Left lobe of liver (tissue), 2 donors: ENCODE data around the gene CCL3. TPM values are rescaled to one million over a fixed set of nuclear protein-coding genes. Genes with fewer than 3 reads are reported as not detected.
"Not testable (repeated sequence)": the region's sequence is repeated elsewhere in the genome, so short reads cannot be mapped to it uniquely, and the experiment has no call there.

ENCODE experiments used
- ATAC-seq: fragments of 200-7000 bp; cut with Tn5 transposase; one replicate; pipeline ENCODE4 v1.9.1; 2020; ENCODE audit warnings: mild to moderate bottlenecking, moderate library complexity
- DNase-seq: peaks from one replicate; pipeline ENCODE4 v3.0.0-alpha.2; 2020; ENCODE audit warnings: low spot score
- total RNA-seq: library from RNA; stranded (reverse); gene quantifications from one replicate; pipeline ENCODE4 v1.2.1, GENCODE V29; 2021
- donor health status: DM: no; HTN: no; CAD: no; lungs with moderate emphysema.
- donor health status: DM: no; HTN: yes; CAD: no.

Gene CCL3
- 2.0 TPM for total RNA-seq

GRCh38 chr17:36089888-36090836 lies at the start of gene CCL3:
Gene CCL3, minus strand, starts transcription at chr17:36090143. Its CDS starts 85 bp downstream, at chr17:36090058.
- no peak for DNase-seq
- no peak for ATAC-seq

GRCh38 chr17:36136439-36136838 lies 46.5 kb upstream of the CCL3 start:
- ATAC-seq (no peak), DNase-seq (no peak)

GRCh38 chr17:36136036-36136435 lies 46.1 kb upstream of the CCL3 start:
- ATAC-seq (no peak), DNase-seq (no peak)

DNA sequence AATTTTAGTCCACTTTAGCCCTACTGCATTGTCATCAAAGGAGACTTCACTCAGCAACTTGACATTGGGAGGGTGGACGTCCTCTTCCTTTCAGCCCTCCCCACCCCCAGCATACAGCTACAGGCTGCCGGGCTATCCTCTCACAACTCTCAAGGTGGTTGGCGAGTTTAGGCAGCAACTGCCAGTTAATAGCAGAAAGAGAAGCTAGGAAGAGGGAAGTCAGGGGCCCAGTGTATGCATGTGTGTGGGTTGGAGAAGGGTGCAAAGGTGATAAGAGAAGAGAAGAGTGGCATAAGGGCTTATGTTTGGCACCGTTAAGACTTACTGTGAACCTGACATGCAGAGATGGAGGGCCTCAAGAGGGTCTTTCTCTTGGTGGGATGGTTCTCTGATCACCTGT lies 45.5 kb upstream of the CCL3 start:
- ATAC-seq (no peak), DNase-seq (no peak)

DNA sequence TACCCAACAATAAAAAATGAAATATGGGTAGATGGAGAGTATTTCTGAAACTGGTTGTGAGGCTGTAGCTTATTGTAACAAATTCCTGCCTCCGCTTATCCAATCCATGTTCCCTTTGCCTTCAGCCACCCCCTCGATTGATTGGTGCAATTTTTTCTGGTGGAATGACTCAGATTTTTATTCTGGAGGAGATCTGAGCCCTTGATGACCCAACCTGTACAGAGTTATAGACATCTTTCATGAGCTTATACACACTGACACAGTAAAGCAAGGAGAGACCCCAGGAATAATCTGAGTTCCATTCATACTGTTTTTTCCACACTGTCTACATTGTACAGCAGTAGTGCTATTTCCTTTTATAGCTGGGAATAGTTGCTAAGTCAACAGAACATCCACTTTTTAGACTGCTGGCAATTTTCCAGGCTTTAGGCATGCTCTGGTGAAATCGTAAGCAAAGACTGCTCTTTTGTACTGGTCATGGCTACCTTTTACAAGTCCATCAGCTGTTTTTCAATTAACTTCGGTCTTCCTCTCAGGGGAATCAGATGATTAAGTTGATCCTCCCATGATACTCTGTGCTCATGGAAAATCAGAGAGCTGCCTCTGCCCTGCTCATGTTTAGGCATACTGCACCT lies 43.8 kb upstream of the CCL3 start:
- DNase-seq = no peak
- peak; percentile 66 for ATAC-seq

- ATAC-seq (no peak), DNase-seq (no peak)
These were observed 42.5 kb upstream of the CCL3 start for GRCh38 chr17:36132421-36132831.

DNA sequence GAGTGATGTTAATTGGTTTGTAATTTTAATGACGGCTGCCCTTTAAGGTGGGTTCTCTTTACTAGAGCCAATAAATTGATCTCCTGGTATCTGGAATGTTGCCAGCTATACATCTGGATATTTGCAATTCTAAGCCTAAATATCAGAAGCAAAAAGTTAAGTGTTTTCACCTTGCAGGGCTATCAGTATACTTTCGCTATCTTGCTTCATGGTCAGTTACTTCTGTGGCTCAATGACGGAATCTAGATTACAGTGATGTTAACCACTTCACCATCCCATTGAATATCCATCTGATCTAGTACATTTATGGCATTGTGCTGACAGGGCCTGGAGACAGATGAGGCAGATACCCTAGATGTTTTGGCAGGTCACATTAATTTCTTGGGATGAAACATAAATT lies 42.0 kb upstream of the CCL3 start:
- ATAC-seq (no peak), DNase-seq (no peak)

DNA sequence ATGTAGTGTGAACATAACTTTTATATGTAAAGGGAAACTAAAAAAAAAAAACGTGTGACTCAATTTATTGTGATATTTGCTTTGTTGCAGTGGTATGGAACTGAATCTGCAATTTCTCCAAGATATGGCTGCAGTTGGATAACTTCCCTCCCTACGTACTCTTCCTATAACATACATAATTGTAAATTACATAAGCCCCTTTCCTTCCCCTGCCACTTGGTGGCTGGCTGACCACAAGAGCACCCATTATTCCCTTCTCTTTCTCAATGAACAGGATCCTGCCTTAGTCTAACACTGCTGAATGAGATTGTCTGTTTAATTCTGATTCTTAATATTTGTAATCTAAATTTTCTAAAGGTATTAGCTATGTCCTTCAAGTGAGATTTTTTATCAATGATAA lies 41.5 kb upstream of the CCL3 start:
- no peak for DNase-seq
- no peak for ATAC-seq

- ATAC-seq = no peak
- no peak for DNase-seq
These were observed 40.4 kb upstream of the CCL3 start for GRCh38 chr17:36130346-36130745.

DNA sequence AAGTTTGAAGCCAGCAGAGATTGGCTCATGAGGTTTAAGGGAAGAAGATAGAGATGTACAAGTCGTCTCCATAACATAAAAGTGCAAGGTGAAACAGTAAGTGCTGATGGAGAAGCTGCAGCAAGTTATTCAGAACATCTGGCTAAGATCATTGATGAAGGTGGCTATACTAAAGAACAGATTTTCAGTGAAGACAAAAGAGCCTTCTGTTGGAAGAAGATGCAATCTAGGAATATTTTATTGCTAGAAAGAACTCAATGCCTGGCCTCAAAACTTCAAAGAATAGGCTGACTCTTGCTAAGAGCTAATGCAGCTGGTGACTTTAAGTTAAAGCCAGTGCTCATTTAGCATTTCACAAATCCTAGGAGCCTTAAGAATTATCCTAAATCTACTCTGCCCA lies 39.7 kb upstream of the CCL3 start:
- ATAC-seq (no peak), DNase-seq (no peak)

DNA sequence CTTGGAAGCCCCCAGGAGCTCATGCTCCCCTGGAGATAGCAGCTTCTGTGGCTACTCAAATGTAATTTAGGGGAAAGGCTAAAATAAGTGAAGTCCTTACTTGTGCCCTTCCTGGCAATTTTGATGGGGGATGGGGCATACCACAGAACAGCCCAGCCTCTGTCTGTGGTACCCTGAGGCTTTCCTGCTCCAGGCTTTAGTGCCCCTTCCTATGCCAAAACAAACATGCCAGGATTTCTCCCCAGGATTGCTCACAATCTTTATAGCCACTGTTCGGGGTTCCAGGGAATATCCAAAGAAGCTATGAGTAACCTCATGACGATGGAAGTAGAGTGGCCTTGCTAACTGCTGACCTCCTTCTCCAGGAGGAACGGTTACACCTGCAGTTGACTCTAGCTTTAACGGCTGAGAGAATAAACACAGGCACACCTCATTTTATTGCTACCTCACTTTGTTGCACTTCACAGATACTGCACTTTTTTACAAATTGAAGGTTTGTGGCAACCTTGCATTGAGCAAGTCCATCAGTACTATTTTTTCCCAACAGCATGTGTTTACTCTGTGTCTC lies 38.6 kb upstream of the CCL3 start:
- ATAC-seq (no peak), DNase-seq (no peak)

GRCh38 chr17:36127911-36128310 lies 38.0 kb upstream of the CCL3 start:
- DNase-seq (no peak), ATAC-seq (no peak)

- ATAC-seq (no peak), DNase-seq (no peak)
These were observed 37.4 kb upstream of the CCL3 start for GRCh38 chr17:36127199-36127893.

GRCh38 chr17:36124879-36125824 lies 35.2 kb upstream of the CCL3 start:
- DNase-seq = no peak
- peak; percentile 63 for ATAC-seq

DNA sequence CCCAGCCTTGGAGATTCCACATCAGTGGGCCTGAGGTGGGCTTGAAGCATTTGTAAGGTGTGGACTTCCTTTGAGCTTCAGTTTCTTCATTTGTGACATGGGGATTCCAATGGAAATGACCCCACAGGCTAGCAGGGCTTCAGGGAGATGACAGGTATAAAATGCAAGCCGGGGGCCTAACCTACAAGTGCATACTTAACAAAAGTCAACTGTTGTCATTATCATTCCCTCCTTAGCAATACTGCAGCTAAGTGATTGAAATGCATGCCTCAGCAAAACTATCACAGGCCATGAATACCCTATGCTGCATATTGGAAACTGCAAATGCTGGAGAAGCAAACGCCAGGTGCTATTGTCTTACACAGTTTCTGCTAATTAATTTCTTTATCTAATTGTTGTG lies 33.5 kb upstream of the CCL3 start:
- DNase-seq = no peak

GRCh38 chr17:36121099-36121498 lies 31.2 kb upstream of the CCL3 start:
- DNase-seq, ATAC-seq: not testable (repeated sequence)

More for the DNA sequence above, 33.5 kb upstream of the CCL3 start:
- ATAC-seq = no peak

DNA sequence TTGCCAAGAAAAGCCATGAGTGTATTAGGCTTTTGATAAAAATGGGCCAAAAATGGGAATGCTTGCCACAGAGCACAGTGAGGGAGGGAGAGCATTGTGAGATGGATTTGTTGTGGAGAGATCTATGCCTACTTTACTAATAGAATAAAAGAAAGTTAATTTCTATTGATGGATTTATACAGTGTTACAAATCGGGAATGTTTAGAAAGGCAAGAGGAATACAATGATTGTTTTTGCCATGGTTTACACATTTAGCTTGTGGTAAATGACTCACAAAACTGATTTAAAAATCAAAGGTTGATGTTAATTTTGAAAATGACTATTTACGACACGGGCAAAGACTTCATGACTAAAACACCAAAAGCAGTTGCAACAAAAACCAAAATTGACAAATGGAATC lies 30.3 kb upstream of the CCL3 start:
- no peak for ATAC-seq
- DNase-seq = no peak

DNA sequence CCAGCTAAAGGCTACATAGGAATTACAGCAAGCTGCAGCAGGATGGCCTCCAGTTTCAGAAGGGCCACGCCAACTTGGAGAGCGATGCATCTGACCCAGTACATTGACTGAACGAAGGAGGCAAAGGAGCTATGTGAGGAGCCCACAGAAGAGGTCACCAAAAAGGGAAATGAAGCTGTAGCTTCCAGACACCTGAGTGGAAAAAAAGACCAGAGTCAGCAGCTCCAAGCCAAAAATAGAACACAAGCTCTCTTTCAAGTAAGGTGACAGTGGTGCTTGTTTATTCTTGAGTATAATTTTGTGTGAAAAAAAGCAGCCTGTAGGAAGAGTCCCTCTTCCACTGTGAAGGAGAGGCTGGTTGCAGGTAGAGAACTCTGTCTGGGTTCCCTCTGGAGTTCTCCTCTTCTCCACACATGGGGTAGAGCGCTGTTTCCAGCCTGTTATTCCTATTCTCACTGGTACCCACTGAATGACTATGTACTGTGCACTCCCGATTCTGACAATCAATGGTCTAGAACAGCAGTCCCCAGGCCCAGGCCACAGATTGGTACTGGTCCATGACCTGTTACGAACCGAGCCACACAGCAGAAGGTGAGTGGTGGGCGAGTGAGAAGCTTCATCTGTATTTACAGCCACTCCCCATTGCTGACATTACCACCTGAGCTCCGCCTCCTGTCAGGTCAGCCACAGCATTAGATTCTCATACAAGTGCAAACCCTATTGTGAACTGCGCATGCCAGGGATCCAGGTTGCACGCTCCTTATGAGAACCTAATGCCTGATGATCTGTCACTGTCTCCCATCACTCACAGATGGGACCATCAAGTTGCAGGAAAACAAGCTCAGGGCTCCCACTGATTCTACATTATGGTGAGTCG lies 28.8 kb upstream of the CCL3 start:
- ATAC-seq = no peak
- no peak for DNase-seq
